ENCODE data around the gene DUOXA1.

GRCh38 chr15:45157974-45158373 is 28.3 kb upstream of the DUOXA1 start:
- TF ChIP-seq CTCF (IDR thresholded peaks at IDR 0.05) (no peak), POLR2AphosphoS5 (IDR thresholded peaks at IDR 0.05) (no peak), POLR2A (IDR thresholded peaks at IDR 0.05) (no peak)

Measured in prostate gland (tissue), 2 donors.